Measurements from ENCODE around the gene C6orf118. TPM values are rescaled to one million over a fixed set of nuclear protein-coding genes. Genes with fewer than 3 reads are reported as not detected.

The C6orf118 gene
- total and polyA plus RNA-seq, 2 donors (not counting 3 experiments of a cell fraction or from before 2014, with no cell fraction given), result not detected

- no TSS peak for BruUV-seq (replicated peaks)
- Histone ChIP-seq H3K27me3 (ENCODE audit: control insufficient read depth in 2 of 2, insufficient read depth in 2 of 2, low read length in 2 of 2) (no peaks in the 10 kb centered on the region), H3K9me3 (replicated peaks; ENCODE audit: control insufficient read depth, insufficient read depth, low read length) (no peaks in the 10 kb centered on the region), H3K4me2 (ENCODE audit: insufficient read depth, low read length) (no peak overlapping the region), H3K79me2 (ENCODE audit: control insufficient read depth, insufficient read depth, low read length) (no peaks in the 10 kb centered on the region), H3K27ac (ENCODE audit: insufficient read depth, low read depth, low read length) (no peak overlapping the region), H3K9me1 (replicated peaks; ENCODE audit: control insufficient read depth, extremely low read depth, insufficient read depth, low read length) (no peaks in the 10 kb centered on the region), H3K4me3 (replicated peaks in 1 of 3; ENCODE audit: insufficient read depth in 1 of 3, low read depth in 1 of 3, low read length in 3 of 3) (no peak overlapping the region), H3K36me3 (ENCODE audit: control insufficient read depth in 2 of 2, extremely low read depth in 1 of 2, insufficient read depth in 2 of 2, low read length in 2 of 2) (no peaks in the 10 kb centered on the region), H4K20me1 (replicated peaks; ENCODE audit: control insufficient read depth, extremely low read depth, insufficient read depth, low read length) (no peaks in the 10 kb centered on the region), H3K9ac (replicated peaks; ENCODE audit: extremely low read depth, insufficient read depth, low read length) (no peak overlapping the region), H3K4me1 (ENCODE audit: control insufficient read depth, extremely low read depth, insufficient read depth, low read length) (no peaks in the 10 kb centered on the region), H2AFZ (ENCODE audit: low read depth, low read length) (no peak overlapping the region)
- no peak for FAIRE-seq
- CTCF ChIA-PET, result no interaction called here
- no peak for TF ChIP-seq JUN (IDR thresholded peaks at IDR 0.05; ENCODE audit: borderline replicate concordance, insufficient read depth, insufficient read length, low read depth)
- no peak for TF ChIP-seq CTCF (IDR thresholded peaks at IDR 0.05; ENCODE audit: extremely low read depth in 1 of 2, insufficient read depth in 1 of 2, low read depth in 1 of 2, low read length in 2 of 2)
- no peak for TF ChIP-seq FOS (IDR thresholded peaks at IDR 0.05; ENCODE audit: borderline replicate concordance, insufficient read depth, low read length)
- no peak for TF ChIP-seq POLR2A (IDR thresholded peaks at IDR 0.05; ENCODE audit: low read depth, low read length)
- TF ChIP-seq POLR2AphosphoS5 (IDR thresholded peaks at IDR 0.05; ENCODE audit: insufficient read depth, low read depth, low read length), result no peak
- no peak for TF ChIP-seq EZH2 (IDR thresholded peaks at IDR 0.05; ENCODE audit: borderline replicate concordance, low read depth, low read length, severe bottlenecking)
- no peak for TF ChIP-seq GATA2 (IDR thresholded peaks at IDR 0.05; ENCODE audit: insufficient read depth, insufficient read length, low read depth, low read length)
- TF ChIP-seq MAX (IDR thresholded peaks at IDR 0.05; ENCODE audit: insufficient read depth, insufficient read length), result no peak
- no peak for TF ChIP-seq MYC (IDR thresholded peaks at IDR 0.05; ENCODE audit: low read depth, low read length)
- no peak for DNase-seq (ENCODE audit: low read depth, low spot score)
- POLR2A ChIA-PET, result no interaction called here
- intact Hi-C loops (cut with micrococcal nuclease) (no loop called here), dilution Hi-C loops (cut with MboI; ENCODE audit: extremely low pct_ligation_motif_present, low sequenced_read_pairs) (no loop called here)
Measured at GRCh38 chr6:165321555-165322145, 12.2 kb upstream of the C6orf118 start.

Data from endothelial cell of umbilical vein (primary cell).